Measurements from ENCODE around the gene SMO.
"Not testable (repeated sequence)": the region's sequence is repeated elsewhere in the genome, so short reads cannot be mapped to it uniquely, and the experiment has no call there.

The SMO gene

DNA sequence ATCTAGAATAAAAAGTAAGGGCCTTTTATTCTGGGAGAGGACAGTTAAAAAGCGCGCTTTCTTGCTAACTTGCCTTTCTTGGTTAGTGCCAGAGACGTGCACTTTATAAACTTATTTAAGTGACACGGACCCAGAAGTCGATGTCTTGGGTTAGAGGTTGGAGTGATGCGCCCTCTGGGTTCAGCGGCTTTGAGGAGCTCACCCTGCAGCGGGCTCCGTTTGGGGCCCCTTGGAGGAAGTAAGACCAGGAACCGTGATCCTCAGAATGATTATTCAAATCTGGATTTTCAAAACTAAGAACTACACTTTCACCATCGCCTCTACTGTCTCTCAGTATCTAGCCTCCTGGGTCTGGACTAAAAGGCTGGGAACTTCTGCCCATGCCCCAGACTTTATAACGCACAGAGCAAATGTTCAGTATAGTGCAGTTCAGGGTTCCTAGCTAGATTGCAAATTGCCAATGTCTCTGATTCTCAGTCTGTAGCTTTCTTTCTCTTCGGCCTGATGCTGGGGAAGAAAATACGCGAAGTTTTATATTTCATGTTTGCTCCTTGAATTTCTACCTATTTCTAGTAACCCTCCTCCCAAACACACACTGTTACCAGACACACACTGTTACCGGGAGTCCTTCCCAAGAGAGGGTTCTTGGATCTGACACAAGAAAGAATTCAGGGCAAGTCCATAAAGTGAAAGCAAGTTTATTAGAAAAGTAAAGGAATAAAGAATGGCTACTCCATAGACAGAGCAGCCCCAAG, 18.6 kb upstream of the SMO start:
- no peak for DNase-seq

DNA sequence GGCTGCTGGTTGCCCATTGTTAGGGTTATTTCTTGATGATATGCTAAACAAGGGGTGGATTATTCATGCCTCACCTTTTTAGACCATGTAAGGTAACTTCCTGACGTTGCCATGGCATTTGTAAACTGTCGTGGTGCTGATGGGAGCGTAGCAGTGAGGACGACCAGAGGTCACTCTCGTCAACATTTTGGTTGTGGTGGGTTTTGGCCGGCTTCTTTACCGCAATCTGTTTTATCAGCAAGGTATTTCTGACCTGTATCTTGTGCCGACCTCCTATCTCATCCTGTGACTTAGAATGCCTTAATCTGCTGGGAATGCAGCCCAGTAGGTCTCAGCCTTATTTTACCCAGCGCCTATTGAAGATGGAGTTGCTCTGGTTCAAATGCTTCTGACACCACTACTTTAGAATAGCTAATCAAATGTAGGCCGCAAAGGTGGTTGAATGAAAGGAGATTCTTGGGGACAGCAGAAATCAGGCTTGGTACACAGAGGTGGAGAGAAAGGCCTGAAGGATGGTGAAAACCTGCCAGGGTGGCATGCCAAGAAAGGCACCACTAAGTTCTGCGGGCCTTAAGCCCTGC, 17.9 kb upstream of the SMO start:
- no peak for DNase-seq

DNA sequence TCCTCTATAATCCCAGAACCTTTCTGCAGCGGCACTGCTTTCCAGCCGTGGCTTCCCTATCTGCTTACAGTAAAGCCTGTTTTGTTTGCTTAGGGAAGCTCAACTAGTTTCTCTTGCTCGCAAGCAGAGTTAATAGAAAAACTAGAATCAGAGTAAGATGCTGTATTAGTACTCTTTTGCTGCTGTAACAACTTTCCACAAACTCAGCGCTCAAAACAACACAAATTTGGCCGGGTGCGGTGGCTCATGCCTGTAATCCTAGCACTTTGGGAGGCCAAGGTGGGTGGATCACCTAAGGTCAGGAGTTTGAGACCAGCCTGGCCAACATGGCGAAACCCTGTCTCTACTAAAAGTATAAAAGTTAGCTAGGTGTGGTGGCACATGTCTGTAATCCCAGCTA, 14.6 kb upstream of the SMO start:
- not testable (repeated sequence) for DNase-seq

DNA sequence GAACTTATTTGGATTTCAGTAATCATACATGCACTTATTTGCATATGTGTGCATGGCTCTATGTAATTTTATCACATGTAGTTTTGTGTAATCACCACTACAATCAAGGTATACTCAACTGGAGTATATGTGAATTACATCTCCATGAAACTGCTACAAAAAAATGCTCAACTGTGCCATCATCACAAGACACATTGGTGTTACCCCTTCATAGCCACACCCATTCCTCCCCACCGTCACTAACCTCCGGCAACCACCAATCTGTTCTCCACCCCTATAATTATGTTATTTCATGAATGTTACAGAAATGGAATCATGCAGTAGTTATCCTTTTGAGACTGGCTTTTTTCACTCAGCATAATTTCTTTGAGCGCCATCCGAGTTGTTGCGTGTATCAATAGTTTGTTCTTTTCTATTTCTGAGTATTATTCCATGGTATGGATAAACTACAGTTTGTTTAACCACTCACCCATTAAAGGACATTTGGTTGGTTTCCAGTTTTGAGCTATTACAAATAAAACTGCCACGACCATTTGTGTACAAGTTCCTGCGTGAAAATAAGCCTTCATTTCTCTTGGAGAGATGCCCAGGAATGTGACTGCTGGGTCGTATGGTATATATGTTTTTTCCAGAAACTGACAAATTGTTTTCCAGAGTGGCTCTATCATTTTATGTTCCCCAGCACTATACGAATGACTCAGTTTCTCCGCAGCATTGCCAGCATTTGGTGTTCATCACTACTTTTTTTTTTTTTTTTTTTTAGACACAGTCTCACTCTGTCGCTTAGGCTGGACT, 11.3 kb upstream of the SMO start:
- no peak for DNase-seq

DNA sequence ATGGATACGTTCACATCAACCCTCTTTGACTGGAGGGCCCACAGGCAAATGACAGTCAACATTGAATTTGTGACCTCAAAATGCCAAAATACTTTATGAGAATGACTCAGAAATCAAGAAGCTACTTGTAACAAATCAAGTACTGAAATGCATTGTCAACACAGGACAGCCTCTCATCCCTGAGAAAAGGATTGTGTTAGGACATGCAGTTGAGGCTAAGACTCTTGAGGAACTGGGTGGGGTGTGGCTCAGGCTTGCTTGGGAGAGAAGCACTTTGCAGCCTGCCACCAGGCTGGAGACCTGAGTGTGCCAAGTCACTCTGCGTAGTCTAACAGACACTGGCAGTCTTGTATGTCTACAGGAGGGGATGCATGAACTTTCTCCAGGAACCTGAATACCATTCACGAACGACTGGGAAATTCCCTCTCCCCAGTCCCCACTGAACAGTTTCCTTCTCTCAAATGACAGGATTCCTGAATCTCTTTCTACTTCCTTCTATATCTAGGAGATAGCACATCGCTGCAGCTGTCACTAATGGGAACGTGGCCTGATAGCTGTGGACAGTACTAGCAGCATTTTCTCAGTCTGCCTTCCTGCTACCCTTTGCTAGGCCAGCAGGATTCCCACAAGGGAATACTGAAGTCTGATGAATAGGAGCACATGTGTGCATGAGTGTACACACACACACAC, 3.3 kb upstream of the SMO start:
- DNase-seq: no peak

DNA sequence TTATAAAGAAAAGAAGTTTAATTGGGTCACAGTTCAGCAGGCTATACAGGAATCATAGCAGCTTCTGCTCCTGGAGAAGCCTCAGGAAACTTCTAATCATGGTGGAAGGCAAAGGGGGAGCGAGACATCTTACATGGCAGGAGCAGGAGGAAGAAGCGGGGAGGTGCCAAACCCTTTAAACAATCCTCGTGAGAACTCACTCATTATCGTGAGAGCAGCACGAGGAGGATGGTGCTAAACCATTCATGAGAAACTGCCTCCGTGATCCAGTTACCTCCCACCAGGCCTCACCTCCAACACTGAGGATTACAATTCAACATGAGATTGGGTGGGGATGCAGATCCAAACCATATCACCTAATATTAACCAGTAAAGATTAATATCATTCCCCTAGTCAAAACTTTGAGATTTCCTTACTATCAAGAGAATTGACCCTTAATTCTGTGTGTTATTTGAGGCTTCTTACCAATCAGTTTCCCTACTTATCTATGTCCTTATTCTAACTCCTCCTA, 1.6 kb upstream of the SMO start:
- DNase-seq: no peak

DNA sequence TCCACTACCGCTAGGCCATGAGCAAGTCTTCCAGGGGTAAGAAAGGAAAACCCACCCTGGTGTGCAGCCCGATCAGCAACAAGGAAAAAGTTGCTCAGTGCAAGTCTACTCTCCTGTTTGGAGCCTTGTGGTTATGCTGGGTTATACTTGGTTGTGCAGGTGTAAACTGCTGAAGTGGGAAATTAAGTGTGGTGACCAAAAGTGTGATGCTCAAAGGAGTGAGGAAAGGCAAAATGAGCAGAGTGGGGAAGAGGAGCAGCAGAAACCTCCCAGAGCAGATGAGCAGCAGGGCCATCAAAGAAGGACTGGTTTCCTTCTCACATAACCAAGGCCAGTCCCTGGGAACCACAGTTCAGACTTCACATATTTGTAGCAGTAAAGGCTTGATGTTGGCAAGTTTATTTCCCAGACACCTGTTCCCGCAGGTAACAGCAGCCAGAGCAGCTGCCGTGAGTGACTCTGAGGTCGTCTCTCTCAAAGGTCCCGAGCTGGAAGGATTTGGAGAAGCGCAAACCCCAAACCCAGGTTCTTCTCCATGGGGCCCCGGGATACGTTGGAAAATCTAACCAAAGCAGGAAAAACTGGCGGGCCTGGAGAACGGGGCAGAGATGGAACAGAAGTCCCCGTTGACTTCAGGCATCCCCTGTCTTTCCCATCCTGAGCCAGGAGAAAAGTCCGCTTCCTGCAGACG, 607 bp upstream of the SMO start:
- no peak for DNase-seq

DNA sequence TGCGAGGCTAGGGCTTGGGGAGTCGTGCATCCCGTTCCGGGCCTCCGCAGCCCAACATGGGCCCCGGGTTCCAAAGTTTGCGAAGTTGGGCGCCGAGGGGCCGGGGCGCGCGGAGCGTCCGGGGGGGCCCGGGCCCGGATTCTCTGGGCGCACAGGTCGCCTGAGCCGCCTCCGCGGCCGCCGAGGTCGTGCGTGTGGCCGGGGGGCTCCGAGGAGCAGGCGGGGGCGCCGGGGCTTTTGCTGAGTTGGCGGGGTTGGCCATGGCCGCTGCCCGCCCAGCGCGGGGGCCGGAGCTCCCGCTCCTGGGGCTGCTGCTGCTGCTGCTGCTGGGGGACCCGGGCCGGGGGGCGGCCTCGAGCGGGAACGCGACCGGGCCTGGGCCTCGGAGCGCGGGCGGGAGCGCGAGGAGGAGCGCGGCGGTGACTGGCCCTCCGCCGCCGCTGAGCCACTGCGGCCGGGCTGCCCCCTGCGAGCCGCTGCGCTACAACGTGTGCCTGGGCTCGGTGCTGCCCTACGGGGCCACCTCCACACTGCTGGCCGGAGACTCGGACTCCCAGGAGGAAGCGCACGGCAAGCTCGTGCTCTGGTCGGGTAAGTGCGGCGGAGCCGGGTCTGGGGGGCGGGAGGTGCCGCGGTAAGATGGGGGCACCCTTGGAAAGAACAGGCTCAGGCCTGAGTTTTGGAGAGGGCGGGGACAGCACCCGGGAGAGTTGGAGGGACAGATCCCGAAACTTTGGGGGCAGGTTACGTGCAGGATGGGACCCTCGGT, 643 bp downstream of the SMO start:
- no peak for DNase-seq

DNA sequence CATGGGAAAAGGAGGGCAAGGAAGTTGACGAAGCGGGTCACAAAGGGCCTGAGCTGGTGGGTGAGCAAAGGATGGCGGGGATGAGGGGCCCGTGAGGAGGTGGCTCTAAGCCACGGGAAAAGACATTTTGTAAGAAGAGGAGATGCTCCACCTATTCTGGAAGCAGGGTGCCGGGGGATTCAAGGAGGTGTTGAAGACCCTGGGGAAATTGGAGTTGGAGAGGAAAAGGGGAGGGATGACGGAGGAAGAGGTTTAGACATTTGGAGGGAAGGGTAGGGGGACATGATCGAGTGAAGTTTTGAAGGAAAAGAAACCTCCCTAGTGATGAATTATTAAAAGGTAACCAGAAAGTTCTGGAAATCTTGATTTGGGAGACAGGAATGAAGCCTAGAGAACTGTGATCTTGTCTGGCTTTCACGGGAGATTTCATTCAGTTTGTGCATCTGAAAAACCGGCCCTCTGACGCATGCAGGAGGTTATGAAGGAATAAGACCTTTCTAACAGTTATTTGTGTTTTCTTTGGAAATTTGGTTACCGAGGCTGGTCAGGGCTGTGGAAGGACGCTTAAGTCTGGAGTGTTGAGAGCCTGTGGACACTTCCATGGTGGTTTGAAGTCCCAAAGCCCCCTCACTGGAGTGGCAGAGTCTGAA, 1.4 kb downstream of the SMO start:
- DNase-seq: no peak

DNA sequence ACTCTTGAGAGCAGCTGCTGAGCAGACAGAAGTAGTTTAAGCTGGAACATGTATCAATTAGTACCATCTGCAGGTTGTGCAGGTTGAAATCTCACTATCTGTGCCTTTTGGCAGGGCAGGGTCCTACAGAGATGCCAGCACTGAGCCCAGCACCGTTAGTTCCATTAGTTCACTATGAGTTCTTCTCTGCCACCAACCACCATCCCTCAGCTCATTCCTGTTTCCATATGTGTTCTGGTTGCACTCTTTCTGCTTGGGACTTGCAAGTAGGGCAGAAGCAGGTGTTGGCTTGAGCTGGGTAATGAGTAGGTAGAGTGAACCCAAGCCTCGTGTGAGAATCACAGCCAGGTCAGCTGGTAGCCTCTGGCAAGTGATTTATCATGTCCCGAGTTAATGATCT, 2.8 kb downstream of the SMO start:
- DNase-seq: no peak

DNA sequence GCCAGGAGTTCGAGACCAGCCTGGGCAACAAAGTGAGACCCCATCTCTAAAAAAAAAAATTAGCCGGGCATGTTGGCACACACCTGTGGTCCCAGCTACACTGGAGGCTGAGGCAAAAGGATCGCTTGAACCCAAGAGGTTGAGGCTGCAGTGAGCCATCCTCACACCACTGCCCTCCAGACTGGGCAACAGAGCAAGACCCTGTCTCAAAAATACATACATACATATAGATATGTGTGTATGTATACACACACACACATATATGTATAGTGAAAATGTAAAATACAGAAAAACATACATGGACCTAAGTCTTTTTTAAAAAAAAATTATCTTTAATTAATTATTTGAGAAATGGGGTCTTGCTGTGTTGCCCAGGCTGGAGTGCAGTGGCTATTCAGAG, 5.5 kb downstream of the SMO start:
- DNase-seq: no peak

DNA sequence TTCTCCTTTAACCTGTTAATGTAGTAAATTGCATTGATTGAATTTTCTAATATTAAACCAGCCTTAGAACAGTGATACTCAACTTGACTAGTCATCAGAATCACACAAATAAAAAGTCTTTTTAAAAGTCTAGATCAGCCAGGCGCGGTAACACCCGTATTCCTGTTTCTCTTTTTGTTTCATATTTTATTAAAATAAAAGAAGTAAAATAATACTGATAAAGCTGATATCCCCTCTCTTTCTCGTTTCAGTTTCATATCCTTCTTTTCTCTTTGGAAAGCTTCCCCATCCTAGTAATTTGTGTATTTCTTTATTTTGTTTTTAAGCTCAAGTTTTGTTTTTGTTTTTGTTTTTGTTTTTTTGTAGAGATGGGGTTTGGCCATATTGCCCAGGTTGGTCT, 9.3 kb downstream of the SMO start:
- no peak for DNase-seq

DNA sequence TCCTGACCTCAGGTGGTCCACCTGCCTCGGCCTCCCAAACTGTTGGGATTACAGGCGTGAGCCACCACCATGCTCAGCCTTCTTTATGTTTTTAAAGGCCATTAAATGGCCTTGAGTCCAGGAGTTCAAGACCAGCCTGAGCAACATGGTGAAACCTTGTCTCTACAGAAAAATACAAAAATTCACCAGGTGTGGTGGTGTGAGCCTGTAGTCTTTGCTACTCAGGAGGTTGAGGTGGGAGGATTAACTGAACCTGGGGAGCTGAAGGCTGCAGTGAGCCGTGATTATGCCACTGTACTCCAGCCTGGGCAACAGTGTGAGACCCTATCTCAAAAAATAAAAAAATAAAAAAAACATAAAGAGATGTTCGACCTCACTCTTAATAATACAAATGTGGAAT, 11.0 kb downstream of the SMO start:
- no peak for DNase-seq

DNA sequence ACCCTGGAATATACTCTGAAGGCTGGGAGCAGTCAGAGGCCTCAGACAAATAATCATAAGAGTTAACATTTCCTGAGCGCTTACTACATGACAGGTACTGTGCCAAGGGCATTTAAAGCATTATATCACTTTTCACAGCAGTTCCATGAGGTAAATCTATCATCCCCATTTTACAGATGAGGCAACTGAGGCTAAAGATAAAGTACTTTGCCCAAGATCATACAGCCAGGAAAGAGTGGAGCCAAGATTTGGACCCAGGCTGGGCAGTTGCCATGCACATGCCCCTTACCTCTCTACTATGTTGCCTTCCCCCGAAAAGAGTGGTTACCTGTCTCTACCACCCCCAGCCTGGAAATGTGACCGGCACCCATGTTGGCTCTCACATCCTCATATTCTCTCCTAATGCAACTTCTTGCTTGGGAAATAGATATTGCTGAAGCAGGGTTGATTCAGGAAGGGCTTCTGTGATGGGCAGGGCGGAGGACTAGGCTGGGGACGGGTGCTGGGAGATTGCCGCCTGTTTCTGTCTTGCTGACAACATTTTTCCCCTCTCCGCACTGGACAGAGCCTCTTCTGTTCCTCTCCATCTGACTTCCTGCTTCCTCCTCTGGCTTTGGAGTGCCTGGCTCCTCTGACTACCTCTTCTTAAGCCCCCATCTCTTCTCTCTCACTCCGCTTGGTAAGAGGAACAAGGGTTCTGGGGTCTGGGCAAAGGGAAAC, 13.8 kb downstream of the SMO start:
- no peak for DNase-seq

DNA sequence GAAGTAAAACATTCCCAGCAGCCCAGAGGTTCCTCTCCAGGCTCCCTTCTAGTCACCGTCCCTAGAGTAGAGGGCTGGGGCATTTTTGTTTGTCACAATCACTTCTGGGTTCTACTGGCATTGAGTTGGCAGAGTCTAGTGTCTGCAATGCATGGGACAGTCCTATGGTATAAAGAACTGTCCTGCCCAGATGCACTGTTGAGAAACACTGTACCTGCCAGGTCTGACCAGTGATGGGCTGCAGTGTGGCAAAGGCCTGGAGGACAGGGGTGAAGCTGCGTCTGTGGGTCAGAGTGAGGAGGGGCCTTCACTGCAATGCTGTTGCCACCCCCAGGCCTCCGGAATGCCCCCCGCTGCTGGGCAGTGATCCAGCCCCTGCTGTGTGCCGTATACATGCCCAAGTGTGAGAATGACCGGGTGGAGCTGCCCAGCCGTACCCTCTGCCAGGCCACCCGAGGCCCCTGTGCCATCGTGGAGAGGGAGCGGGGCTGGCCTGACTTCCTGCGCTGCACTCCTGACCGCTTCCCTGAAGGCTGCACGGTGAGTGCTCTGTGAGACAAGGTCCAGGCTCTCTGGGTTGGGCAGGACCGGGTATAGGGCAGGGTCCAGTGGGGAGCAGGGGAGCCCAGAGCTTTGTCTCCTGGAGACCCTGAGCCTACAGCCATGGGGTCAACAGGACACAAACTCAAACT, 14.8 kb downstream of the SMO start:
- DNase-seq: no peak

DNA sequence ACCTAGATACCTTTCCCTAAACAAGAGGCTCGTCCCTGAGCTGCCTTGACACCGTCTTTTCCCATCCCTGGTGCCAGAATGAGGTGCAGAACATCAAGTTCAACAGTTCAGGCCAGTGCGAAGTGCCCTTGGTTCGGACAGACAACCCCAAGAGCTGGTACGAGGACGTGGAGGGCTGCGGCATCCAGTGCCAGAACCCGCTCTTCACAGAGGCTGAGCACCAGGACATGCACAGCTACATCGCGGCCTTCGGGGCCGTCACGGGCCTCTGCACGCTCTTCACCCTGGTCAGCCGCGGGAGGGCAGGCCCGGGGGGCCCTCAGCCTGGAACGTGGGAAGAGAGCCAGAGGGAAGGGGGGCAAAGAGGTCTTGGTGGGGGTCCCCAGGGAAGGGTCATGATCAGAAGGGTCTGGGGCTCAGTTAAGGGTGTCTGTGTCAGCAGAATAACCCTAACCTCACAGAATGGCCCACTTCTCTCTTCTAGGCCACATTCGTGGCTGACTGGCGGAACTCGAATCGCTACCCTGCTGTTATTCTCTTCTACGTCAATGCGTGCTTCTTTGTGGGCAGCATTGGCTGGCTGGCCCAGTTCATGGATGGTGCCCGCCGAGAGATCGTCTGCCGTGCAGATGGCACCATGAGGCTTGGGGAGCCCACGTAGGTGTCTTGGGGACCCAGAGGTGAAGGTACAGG, 16.8 kb downstream of the SMO start:
- DNase-seq: no peak

DNA sequence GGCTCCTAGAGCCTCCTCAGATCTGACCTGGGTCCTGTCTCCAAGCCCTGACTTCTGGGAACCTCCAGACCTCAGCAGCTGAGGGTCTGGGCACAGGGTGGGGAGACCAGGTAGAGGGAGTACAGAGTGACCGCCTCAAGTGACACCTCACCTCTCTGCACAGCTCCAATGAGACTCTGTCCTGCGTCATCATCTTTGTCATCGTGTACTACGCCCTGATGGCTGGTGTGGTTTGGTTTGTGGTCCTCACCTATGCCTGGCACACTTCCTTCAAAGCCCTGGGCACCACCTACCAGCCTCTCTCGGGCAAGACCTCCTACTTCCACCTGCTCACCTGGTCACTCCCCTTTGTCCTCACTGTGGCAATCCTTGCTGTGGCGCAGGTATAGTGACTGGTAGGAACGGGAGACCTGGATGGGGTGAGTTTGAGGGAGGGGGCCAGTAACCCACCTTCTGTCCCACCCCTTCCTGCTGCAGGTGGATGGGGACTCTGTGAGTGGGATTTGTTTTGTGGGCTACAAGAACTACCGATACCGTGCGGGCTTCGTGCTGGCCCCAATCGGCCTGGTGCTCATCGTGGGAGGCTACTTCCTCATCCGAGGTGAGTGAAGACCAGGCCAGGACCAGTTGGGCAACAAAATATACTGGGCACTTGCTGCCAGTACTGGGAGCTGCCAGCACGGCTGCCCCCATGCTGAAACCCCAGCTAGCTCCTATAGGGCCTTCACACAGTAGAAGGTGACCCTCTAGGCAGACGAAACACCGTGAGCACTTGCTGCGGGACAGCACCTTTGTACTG, 17.8 kb downstream of the SMO start:
- DNase-seq: no peak

DNA sequence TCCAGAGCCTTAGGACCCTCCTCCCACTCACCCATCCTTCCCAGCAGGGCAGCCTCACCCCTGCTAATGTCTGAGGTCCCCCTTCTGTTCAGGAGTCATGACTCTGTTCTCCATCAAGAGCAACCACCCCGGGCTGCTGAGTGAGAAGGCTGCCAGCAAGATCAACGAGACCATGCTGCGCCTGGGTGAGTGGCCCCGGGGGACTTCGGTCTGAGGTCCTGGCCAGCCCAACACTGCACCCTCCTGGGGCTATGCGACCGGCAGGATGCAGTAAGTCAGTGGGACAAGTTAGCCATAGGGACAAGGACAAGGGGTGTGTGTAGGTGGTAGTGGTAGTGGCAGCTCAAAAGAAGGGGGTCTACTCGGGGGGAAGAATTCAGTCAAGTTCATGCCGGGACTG, 20.2 kb downstream of the SMO start:
- DNase-seq: no peak

Measured in stimulated activated CD4-positive, alpha-beta T cell treated with anti-CD3 and anti-CD28 coated beads, Interleukin-4, amount 100 ng/mL, for 4 hours (primary cell).